NCI-H526 (cell line): ENCODE results near the gene LDB2.

Source experiments
- DNase-seq, 2 experiments: peaks; one replicate each; lab custom pipeline; 2025; lab: John Stamatoyannopoulos, UW

Gene LDB2

DNA sequence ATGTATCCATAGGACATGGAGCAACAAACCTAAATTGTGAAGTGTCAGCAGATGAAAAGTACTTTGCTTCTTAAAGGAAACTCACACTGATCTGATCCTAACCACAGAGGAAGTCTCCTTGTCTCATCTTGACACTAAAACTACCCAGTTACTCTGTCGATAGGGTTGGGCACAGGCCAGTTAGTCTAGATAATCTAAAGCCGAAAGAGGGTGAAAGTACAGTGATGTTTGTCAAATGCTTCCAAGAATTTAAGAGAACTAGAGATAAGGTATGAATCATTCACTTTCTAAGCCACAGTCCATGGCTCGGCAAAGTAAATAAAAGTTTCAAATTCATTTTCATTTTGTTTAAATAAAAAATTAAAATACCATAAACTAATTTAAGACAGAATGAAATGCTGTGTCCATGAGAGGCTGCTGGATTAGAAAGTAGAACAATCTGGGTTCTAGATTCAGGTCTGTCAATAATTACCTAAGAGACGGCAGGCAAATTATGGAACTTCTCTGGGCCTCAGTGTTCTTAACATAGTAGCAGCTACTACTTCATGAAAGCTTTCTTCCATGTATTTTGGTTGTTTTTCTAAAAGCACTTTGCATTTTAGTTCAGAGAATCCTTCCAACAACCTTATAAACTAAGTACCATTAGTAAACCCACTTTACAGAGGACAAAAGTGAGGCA, 176.7 kb downstream of the LDB2 start:
- DNase-seq = no peak

- no peak for DNase-seq
These were observed 177.7 kb downstream of the LDB2 start for GRCh38 chr4:16720761-16721160.

GRCh38 chr4:16717266-16717970, 181.0 kb downstream of the LDB2 start:
- no peak for DNase-seq

DNA sequence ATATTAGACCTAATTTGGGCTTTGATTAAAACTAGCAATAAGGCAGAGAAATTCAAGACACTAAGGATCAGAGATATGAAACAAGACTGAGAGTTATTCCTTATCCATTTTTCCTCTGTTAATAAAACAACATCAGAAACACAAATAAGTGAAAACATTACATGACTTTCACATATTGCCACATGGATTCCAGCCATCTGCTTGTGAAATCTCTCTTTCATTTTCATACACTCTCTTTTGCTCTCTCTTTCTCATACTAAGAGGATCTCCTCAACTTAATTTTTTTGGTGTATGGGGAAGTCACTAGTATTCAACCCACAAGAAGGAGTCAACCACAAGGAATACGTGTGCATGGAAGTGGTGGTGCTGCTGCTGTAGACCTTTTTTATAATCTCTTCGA, 183.0 kb downstream of the LDB2 start:
- no peak for DNase-seq

GRCh38 chr4:16714191-16714590, 184.3 kb downstream of the LDB2 start:
- DNase-seq = no peak

- DNase-seq = no peak
These were observed 184.7 kb downstream of the LDB2 start for GRCh38 chr4:16713696-16714095.

- DNase-seq = no peak
These were observed 185.2 kb downstream of the LDB2 start for GRCh38 chr4:16713271-16713670.

DNA sequence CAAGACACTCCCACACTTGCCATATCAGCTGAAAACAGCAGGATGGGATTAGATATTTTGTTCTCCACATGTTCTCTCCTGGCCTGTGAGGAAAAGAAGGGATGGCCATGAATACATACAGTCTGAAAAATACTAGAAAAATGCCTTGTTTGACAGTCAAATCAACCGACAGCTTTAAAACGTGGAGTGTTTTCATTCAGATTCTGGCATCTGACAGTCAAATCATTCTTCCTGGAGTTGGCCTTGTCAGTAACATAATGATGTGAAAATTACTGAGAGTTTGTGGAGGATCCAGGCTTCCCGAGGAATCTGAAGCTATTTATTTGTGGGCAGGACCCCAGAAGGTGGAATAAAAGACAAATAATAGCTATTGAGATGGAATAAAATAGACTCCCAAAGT, 188.2 kb downstream of the LDB2 start:
- no peak for DNase-seq

GRCh38 chr4:16707874-16708273, 190.6 kb downstream of the LDB2 start:
- no peak for DNase-seq

DNA sequence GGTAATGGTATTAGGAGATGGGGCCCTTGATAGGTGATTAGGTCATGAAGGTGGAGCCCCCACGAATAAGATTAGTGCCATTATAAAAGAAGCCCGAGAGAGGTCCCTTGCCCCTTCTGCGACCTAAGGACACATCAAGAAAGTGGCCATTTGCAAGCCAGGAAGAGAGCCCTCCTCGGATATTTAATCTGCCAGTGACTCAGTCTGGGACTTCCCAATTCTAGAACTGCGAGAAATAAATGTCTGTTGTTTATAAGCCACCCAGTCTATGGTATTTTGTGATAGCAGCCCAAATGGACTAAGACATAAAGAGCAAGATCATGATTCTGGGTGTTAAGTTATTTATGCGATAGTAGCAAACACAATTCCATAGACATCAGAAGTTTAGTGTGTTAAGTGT, 192.2 kb downstream of the LDB2 start:
- no peak for DNase-seq

DNA sequence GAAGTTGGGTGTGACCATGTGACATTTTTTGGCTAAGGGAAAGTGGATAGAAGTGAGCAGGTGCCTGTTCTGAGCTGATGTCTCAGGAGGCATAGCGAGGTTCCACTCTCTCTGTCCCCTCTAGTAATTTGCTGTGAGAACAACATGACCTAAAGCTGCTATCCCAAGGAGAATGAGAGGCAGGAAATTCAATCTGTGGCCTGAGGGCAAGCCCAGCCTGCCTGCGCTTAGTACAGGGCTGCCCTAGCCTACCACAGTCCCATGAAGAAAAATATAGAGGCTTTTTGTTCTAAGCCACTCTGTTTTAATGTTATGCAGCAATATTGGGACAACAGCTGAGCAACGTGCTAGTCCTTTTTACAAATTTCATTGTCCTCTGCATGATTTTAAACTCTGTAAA, 193.1 kb downstream of the LDB2 start:
- DNase-seq = no peak

DNA sequence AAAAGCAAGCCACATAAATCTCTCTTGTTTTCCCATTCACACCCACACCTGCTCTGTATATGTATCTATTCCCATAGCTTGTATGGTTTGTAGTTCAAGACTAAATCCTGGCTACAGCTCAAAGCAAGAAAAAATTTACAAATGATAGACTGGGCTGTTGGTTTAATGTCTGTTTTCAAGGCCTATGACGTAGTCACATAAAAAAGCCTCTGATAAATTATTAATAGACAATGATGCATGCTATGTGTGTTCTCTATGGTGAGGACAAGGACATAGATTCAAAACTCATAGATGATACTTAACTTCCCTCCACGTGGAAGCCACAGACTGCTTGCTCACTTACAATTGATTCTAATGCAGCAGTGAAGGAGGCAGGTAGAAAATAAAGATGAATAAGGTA, 194.0 kb downstream of the LDB2 start:
- DNase-seq = no peak

- DNase-seq = no peak
These were observed 202.5 kb downstream of the LDB2 start for GRCh38 chr4:16695896-16696295.

DNA sequence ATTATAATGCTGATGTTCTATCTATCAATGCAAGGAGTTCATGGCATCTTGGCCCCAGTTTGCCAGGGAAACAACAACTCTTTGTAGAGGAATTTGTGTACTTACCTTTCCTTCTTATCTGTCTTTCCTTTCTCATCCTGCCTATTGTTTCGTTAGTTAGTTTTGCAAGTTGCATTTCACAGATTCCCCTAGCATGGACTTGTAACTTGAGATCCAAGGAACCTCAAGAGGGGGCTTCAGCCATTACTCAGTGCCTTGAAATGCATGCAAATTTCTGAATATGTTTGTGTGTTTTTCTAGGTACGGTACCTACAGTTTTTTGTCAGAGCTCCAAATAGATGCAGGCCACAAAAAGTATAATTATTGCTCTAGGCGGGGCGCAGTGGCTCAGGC, 203.6 kb downstream of the LDB2 start:
- DNase-seq = no peak

GRCh38 chr4:16694173-16694883, 204.1 kb downstream of the LDB2 start:
- no peak for DNase-seq

DNA sequence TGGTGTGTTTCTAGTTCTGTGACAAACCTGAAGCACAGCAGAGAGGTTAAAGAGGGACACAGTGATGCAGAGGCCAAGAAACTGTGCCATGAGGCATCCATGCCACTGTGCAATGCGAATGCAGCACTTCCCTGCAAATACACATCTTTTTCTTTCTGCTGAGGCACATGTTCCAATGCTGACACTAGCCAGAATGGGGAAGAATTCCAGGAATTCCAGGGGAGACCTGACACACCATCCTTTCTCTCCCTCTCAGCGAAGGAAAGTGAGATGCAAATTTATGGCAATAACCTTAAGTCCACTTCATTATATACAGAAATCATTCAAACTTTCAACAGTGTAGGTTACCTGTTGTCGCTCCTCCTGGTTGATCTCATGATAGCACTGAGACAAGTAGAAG, 204.8 kb downstream of the LDB2 start:
- no peak for DNase-seq

GRCh38 chr4:16692961-16693506, 205.4 kb downstream of the LDB2 start:
- DNase-seq = no peak

GRCh38 chr4:16692524-16692923, 205.9 kb downstream of the LDB2 start:
- DNase-seq = no peak

- no peak for DNase-seq
These were observed 206.4 kb downstream of the LDB2 start for GRCh38 chr4:16692046-16692445.

- no peak for DNase-seq
These were observed 207.0 kb downstream of the LDB2 start for GRCh38 chr4:16691450-16691849.

GRCh38 chr4:16687845-16688244, 210.6 kb downstream of the LDB2 start:
- no peak for DNase-seq

GRCh38 chr4:16687011-16687410, 211.4 kb downstream of the LDB2 start:
- DNase-seq = no peak

DNA sequence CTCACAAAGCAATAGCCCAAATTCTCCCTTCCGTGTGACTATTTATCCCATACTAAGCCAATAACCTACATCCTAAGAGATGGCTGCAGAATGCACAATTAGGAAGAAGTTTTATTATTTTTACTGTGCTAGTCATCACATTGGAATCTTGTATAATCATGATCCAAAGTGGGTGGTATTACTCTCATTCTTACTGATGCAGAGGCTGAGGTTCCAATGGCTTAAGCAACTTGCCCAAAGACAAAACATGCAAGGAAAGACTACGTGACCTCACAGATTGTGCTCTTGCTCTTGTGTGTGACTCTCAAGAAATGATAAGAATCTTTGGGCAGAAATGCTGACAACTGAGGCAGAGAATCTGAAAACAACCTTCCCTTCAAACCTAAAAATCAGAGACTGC, 212.2 kb downstream of the LDB2 start:
- DNase-seq = no peak
